Adipocyte (in vitro differentiated cells): ENCODE measurements around the gene FBXL7.
A peak's percentile ranks its signal among the peaks of the same experiment; 100 is the strongest.

Source experiments
- DNase-seq: peaks from one replicate; pipeline ENCODE4 v3.0.0-alpha.2; 2015; ENCODE audit warnings: low read depth
- H3K27me3 ChIP-seq: replicated peaks from 2 replicates; pipeline ENCODE4 v1.7.0; 2013; ENCODE audit warnings: mild to moderate bottlenecking, low read length, moderate library complexity; ENCODE audit not compliant: control insufficient read depth, insufficient read depth
- H3K36me3 ChIP-seq: 2 replicates; pipeline ENCODE4 v1.7.0; 2013; ENCODE audit warnings: low read length, mild to moderate bottlenecking, moderate library complexity; ENCODE audit not compliant: control insufficient read depth, insufficient read depth, severe bottlenecking
- H3K4me1 ChIP-seq: 2 replicates; pipeline ENCODE4 v1.7.0; 2013; ENCODE audit warnings: mild to moderate bottlenecking, low read length, moderate library complexity; ENCODE audit not compliant: control insufficient read depth, insufficient read depth
- H3K4me3 ChIP-seq: 2 replicates; pipeline ENCODE4 v1.7.0; 2013; ENCODE audit warnings: mild to moderate bottlenecking, low read length, moderate library complexity
- H3K9ac ChIP-seq: 2 replicates; pipeline ENCODE4 v1.7.0; 2013; ENCODE audit warnings: mild to moderate bottlenecking, low read length, moderate library complexity
- H3K9me3 ChIP-seq: 2 replicates; pipeline ENCODE4 v1.7.0; 2013; ENCODE audit warnings: mild to moderate bottlenecking, low read length, moderate library complexity; ENCODE audit not compliant: control insufficient read depth

The FBXL7 gene

GRCh38 chr5:15951550-15951949 is 451.6 kb downstream of the FBXL7 start:
- H3K4me3 ChIP-seq = no peak overlapping the region

GRCh38 chr5:15956622-15957021 is 456.6 kb downstream of the FBXL7 start:
- no peak for DNase-seq

More at GRCh38 chr5:15951550-15951949, 451.6 kb downstream of the FBXL7 start:
- peaks cover 9% of the 10 kb centered on the region for H3K36me3 ChIP-seq
- H3K9me3 ChIP-seq = no peaks in the 10 kb centered on the region
- H3K4me1 ChIP-seq = peaks cover 2% of the 10 kb centered on the region
- H3K9ac ChIP-seq = no peak overlapping the region
- no peaks in the 10 kb centered on the region for H3K27me3 ChIP-seq
- DNase-seq = no peak

GRCh38 chr5:15957124-15957523 is 457.1 kb downstream of the FBXL7 start:
- Histone ChIP-seq H3K36me3 (no peaks in the 10 kb centered on the region), H3K4me3 (no peak overlapping the region), H3K9ac (no peak overlapping the region), H3K4me1 (no peaks in the 10 kb centered on the region), H3K27me3 (no peaks in the 10 kb centered on the region), H3K9me3 (no peaks in the 10 kb centered on the region)
- DNase-seq = no peak

More at GRCh38 chr5:15956622-15957021, 456.6 kb downstream of the FBXL7 start:
- no peak overlapping the region for H3K9ac ChIP-seq
- no peaks in the 10 kb centered on the region for H3K27me3 ChIP-seq
- H3K4me3 ChIP-seq = no peak overlapping the region
- no peaks in the 10 kb centered on the region for H3K9me3 ChIP-seq
- no peaks in the 10 kb centered on the region for H3K4me1 ChIP-seq
- H3K36me3 ChIP-seq = no peaks in the 10 kb centered on the region

GRCh38 chr5:15959370-15960164 is 459.6 kb downstream of the FBXL7 start:
- no peak overlapping the region for H3K4me3 ChIP-seq
- no peaks in the 10 kb centered on the region for H3K36me3 ChIP-seq
- no peak overlapping the region for H3K9ac ChIP-seq
- no peaks in the 10 kb centered on the region for H3K9me3 ChIP-seq
- H3K27me3 ChIP-seq = no peaks in the 10 kb centered on the region
- peak; percentile 87 for DNase-seq
- no peaks in the 10 kb centered on the region for H3K4me1 ChIP-seq

GRCh38 chr5:15966066-15966640 is 466.2 kb downstream of the FBXL7 start:
- H3K4me1 ChIP-seq = peaks cover 8% of the 10 kb centered on the region
- DNase-seq = peak; percentile 9
- no peaks in the 10 kb centered on the region for H3K27me3 ChIP-seq
- no peaks in the 10 kb centered on the region for H3K36me3 ChIP-seq
- H3K9me3 ChIP-seq = no peaks in the 10 kb centered on the region
- H3K4me3 ChIP-seq = no peak overlapping the region
- H3K9ac ChIP-seq = no peak overlapping the region

- peak; percentile 81 for DNase-seq
- no peaks in the 10 kb centered on the region for H3K27me3 ChIP-seq
Observed at GRCh38 chr5:15966651-15967050, 466.7 kb downstream of the FBXL7 start.

GRCh38 chr5:15968993-15969392 is 469.0 kb downstream of the FBXL7 start:
- H3K9ac ChIP-seq = no peak overlapping the region
- H3K27me3 ChIP-seq = no peaks in the 10 kb centered on the region
- H3K36me3 ChIP-seq = no peaks in the 10 kb centered on the region
- H3K4me1 ChIP-seq = peaks cover 8% of the 10 kb centered on the region
- no peaks in the 10 kb centered on the region for H3K9me3 ChIP-seq
- no peak overlapping the region for H3K4me3 ChIP-seq
- DNase-seq = no peak

More at GRCh38 chr5:15966651-15967050, 466.7 kb downstream of the FBXL7 start:
- no peak overlapping the region for H3K4me3 ChIP-seq
- H3K9ac ChIP-seq = no peak overlapping the region
- H3K9me3 ChIP-seq = no peaks in the 10 kb centered on the region
- H3K4me1 ChIP-seq = peaks cover 8% of the 10 kb centered on the region
- H3K36me3 ChIP-seq = no peaks in the 10 kb centered on the region

GRCh38 chr5:15977851-15978250 is 477.9 kb downstream of the FBXL7 start:
- DNase-seq = no peak
- Histone ChIP-seq H3K9me3 (peaks cover 4% of the 10 kb centered on the region), H3K36me3 (no peaks in the 10 kb centered on the region), H3K27me3 (no peaks in the 10 kb centered on the region), H3K4me1 (no peaks in the 10 kb centered on the region), H3K9ac (no peak overlapping the region), H3K4me3 (no peak overlapping the region)

- no peak overlapping the region for H3K9ac ChIP-seq
- no peak for DNase-seq
- H3K9me3 ChIP-seq = no peaks in the 10 kb centered on the region
- H3K4me3 ChIP-seq = no peak overlapping the region
- no peaks in the 10 kb centered on the region for H3K27me3 ChIP-seq
- H3K36me3 ChIP-seq = no peaks in the 10 kb centered on the region
- no peaks in the 10 kb centered on the region for H3K4me1 ChIP-seq
Observed at GRCh38 chr5:15980835-15981234, 480.9 kb downstream of the FBXL7 start.

GRCh38 chr5:15983392-15983791 is 483.4 kb downstream of the FBXL7 start:
- no peak overlapping the region for H3K4me3 ChIP-seq
- H3K27me3 ChIP-seq = no peaks in the 10 kb centered on the region
- no peak overlapping the region for H3K9ac ChIP-seq
- H3K4me1 ChIP-seq = no peaks in the 10 kb centered on the region
- no peak for DNase-seq
- no peaks in the 10 kb centered on the region for H3K36me3 ChIP-seq
- no peaks in the 10 kb centered on the region for H3K9me3 ChIP-seq
